GM12892 (cell line): ENCODE results near the gene RMRP.

Experiments used
- POLR2A ChIP-seq: IDR thresholded peaks from 2 replicates; pipeline ENCODE4 v1.6.1; 2011; ENCODE audit warnings: low read depth, low read length, control low read depth
- POLR2AphosphoS5 ChIP-seq: IDR thresholded peaks from 2 replicates; pipeline ENCODE4 v1.6.1; 2011; ENCODE audit warnings: low read depth, low read length, control low read depth
- TAF1 ChIP-seq: IDR thresholded peaks from 2 replicates; pipeline ENCODE4 v1.6.1; 2011; ENCODE audit warnings: low read depth, mild to moderate bottlenecking, control low read depth, low read length, borderline replicate concordance

- TF ChIP-seq POLR2A (no peak), TAF1 (no peak), POLR2AphosphoS5 (no peak)
Observed at GRCh38 chr9:35700031-35700430, 42.2 kb upstream of the RMRP start.
